Cerebellar nuclear complex (tissue), 1 donor: Measurements from ENCODE around the gene GRIA3.

Experiments used
- DNase-seq, 2 experiments: peaks; one replicate each; lab custom pipeline; 2025; lab: John Stamatoyannopoulos, UW

GRIA3 gene

GRCh38 chrX:123184219-123184865 lies at the start of gene GRIA3:
GRIA3 (plus strand) TSS chrX:123184278; CDS start chrX:123184536, 258 bp downstream.
- no peak for DNase-seq

DNA sequence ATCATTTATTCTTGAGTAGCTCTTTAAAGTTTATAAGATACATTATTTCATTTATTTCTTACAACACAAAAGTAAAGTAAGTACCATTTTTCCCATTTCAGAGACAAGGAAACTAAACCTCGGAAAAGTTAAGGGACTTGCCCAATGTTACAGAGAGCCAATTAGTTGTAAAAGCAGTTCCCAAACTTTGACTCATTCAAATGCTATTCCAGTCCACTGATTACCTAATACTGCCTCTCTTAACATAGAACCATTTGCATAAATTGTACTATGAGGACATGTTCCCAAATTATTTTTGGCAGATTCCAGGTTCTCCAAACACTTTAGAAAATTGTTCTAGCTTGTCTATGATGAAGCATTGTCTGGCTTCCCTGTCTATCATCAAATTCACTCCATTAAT lies 45.6 kb upstream of the GRIA3 start:
- no peak for DNase-seq

DNA sequence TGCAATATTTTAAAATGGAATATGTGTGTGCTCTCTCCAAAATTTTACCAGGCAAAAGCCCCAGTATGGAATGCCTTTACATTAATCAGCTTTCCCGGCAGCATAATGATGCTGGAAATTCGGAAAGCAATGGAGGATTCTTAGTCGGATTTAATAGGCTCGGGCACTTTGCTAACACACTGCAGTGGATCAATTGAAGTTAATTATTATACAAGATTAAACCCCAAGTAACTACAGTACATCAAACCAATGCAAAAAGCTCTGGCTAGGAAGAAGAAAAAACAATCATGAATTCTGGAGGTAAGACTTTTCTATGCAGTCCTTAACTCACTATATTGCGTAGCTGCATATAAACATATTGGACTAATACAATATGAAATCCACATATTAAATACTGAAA lies 43.6 kb upstream of the GRIA3 start:
- no peak for DNase-seq

DNA sequence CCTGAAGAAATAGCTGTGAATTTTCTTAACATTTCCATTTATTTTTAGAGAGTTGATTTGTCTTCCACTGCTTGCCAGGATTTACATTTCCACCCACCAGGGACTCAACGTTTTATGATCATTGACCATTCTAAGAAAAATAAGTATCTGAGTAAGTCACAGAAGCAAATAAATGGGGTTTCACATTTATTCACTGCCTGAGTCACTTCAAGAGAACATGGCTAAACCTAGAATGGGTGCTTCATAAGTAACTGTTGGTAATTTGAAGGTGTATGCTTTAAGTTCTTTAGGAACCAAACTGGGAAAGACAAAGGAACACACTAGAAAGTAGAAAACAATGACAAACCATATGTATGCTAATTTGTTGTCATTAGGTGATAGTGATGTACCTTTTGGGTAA lies 43.2 kb upstream of the GRIA3 start:
- no peak for DNase-seq

DNA sequence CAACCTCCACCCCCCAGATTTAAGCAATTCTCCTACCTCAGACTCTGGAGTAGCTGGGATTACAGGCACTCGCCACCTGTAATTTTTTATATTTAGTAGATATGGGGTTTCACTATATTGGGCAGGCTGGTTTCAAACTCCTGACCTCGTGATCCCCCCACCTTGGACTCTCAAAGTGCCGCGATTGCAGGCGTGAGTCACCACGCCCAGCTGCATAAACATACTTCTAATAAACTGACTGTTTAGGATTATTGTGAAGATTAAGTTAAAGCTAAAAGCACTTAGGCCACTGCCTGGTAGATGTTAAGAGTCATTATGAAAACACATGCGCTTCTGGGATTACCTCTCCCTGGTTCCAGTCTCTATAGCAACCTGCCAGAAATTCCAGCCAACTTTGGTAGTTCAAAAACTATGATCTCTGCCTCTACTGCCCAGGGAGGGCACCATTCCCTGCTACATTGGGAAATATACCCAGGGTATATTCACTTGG lies 30.2 kb upstream of the GRIA3 start:
- no peak for DNase-seq

DNA sequence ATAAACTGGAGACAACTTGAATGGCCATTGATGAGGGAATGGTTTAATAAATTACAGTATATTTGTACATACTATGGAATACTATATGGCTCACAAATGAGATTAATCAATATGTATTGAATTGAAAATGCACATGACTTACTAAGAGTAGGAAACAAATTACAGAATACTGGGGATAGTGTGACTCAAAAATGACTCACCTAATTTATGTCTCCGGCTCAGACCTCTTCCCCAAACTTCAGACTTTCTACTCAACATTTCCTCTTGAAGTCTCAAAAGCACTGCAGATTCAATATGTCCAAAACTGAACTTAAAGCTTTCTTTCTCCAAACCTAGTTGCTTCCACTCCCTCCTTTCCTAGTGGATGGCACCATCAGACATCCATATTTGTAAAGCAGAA lies 28.8 kb upstream of the GRIA3 start:
- DNase-seq, result no peak

GRCh38 chrX:123157586-123157985 lies 26.5 kb upstream of the GRIA3 start:
- DNase-seq, result no peak

DNA sequence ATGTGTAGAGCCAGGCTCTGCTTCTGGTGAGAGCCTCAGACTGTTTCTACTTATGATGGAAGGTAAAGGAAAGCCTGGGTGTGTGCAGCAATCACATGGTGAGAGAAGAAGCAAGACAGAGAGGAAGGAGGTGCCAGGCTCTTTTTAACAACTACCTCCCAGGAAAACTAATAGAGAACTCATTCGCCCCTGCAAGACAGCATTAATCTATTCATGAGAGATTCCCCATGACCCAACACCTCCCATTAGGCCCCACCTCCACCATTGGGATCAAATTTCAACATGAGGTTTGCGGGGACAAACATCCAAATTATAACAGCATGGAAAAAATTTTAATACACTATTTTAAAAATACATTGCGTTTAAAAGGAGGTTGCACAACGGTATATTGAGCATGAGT lies 24.7 kb upstream of the GRIA3 start:
- no peak for DNase-seq

DNA sequence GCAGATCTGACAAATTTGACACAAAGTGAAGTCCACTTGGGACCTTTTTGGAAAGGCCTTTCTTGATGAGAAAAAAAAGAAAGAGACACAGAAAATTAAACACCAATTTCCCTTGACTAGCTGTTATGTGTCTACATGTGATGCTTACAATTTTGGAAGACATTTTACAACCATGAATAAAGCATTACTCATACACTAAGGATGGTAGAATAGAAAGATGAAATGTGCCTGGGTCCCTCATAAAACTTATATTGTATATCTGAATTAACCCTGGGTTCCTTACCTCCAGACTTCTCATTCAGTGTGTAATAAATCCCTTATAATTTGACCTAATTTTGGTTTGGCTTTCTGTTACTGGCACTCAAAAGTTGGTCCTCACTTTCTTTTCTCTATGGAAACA lies 16.5 kb upstream of the GRIA3 start:
- no peak for DNase-seq

- DNase-seq, result no peak
Measured at GRCh38 chrX:123169247-123169901, 14.7 kb upstream of the GRIA3 start.

DNA sequence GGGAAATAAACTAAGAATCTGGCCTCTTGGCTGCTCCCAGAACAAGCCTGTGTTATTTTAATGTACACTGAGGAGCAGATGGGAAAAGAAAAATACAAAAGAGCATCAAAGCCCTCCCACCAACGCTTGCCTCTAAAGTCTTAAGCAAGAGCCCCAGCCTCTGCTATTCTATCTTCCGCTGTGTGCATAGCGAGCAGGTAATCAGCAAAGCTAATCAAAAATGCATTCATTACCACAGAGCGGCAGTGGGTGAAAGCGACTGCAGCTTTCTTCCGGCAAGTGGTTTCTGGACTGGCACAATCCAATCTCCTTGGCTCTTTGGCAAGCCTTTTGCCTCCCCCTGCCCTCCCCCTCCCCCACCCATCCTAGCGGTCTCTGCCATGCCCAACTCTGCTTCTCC lies 13.5 kb upstream of the GRIA3 start:
- DNase-seq, result no peak

DNA sequence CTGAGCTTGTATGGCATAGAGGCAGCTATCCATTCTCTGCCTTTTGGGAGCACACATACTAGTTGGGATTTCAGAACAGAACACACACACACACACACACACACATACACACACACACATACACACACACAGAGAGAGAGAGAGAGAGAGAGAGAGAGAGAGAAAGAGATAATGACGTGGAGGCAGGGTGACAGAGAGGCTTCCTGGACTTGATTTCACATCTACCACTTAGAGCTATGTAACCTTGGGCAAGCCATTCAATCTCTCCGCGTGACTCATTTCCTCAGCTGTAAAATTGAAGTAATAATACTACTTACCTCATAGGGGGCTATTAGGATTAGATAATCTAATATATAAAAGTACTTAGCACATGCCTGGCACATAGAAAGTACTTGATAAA lies 12.3 kb upstream of the GRIA3 start:
- no peak for DNase-seq

GRCh38 chrX:123172869-123173268 lies 11.2 kb upstream of the GRIA3 start:
- DNase-seq, result no peak

DNA sequence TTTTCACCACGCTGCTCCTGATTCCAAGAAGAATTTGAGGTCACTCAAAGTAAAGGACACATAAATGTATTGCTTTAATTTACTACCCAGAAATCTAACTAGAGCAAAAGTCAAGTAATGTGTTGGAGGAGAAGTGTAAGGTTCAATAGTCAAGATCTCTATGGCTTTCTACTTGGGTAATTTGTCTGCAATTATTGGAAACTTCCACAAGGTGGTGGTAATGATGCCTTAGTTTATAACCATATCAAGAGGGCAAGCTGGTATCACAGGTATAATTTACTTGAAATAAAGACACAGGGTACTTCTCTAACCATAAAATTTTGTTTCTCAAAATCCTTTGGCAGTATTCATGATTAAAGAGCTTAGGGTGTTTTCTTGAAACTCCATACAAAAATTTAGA lies 10.2 kb upstream of the GRIA3 start:
- no peak for DNase-seq

GRCh38 chrX:123175366-123176122 lies 8.5 kb upstream of the GRIA3 start:
- DNase-seq, result no peak

GRCh38 chrX:123181233-123181914 lies 2.7 kb upstream of the GRIA3 start:
- DNase-seq, result no peak

GRCh38 chrX:123184866-123185276 lies 793 bp downstream of the GRIA3 start:
- no peak for DNase-seq

DNA sequence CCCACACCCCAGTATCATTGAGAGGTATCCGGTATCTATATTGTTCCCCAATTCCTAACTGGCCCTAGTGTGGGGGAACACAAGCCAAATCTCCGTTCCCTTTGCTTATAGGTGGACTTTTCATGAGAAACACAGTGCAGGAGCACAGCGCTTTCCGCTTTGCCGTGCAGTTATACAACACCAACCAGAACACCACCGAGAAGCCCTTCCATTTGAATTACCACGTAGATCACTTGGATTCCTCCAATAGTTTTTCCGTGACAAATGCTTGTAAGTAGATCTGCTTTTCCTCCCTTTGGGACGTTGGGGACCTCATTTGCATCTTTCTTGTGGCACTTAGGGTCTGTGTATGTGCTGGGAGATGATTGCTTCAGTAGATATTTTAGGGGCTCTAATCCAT lies 1.6 kb downstream of the GRIA3 start:
- no peak for DNase-seq

GRCh38 chrX:123186801-123187200 lies 2.7 kb downstream of the GRIA3 start:
- no peak for DNase-seq

GRCh38 chrX:123188081-123188480 lies 4.0 kb downstream of the GRIA3 start:
- no peak for DNase-seq

- DNase-seq, result no peak
Measured at GRCh38 chrX:123189338-123189737, 5.3 kb downstream of the GRIA3 start.

DNA sequence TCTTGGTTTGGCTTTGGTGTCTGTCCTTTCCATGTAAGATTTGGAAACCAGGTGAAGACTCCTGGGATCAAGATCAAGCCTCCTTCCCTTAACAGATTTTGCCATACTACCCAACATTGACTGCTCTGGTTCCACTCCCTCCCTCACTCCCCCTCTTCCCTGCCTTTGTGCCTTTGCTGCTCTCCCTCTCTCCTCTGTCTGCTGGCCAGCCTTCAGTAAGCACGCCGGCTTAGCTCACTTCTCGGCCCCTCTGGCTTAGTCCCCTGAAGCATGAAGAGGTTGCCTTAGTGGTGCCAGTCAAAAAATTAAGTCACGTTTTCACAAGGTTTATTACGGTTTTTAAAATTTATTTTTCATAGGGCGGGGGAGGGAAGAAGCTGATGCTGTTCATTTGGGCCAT lies 6.0 kb downstream of the GRIA3 start:
- DNase-seq, result no peak

GRCh38 chrX:123193101-123193500 lies 9.0 kb downstream of the GRIA3 start:
- no peak for DNase-seq
